ENCODE measurements around the gene VPS37C. TPM values are rescaled to one million over a fixed set of nuclear protein-coding genes. Genes with fewer than 3 reads are reported as not detected.

VPS37C gene
- polyA plus RNA-seq, 2 of the 4 experiments (the other 2 are of a cell fraction) = 8.9 to 11.3 TPM

- TF ChIP-seq CBX8 (IDR thresholded peaks at IDR 0.05) (no peak), BCL3 (IDR thresholded peaks at IDR 0.05) (no peak), ZFP36 (IDR thresholded peaks at IDR 0.05; ENCODE audit: borderline replicate concordance, partially characterized antibody) (no peak), FOSB (CRISPR knock-in tag; IDR thresholded peaks at IDR 0.05) (no peak), CTCF (IDR thresholded peaks at IDR 0.05) (no peak), HOXB5 (CRISPR knock-in tag; IDR thresholded peaks at IDR 0.05) (no peak), ZSCAN20 (CRISPR knock-in tag; IDR thresholded peaks at IDR 0.05) (no peak), RCOR1 (IDR thresholded peaks at IDR 0.05; ENCODE audit: low read depth, low read length) (no peak)
- H3K27ac ChIP-seq = no peak overlapping the region
- no peaks in the 10 kb centered on the region for H3K9me3 ChIP-seq
- no peak overlapping the region for H3K4me2 ChIP-seq
- CTCF ChIA-PET = interaction anchor here (0.7 kb wide), 1 partner anchor 22 kb away, joined by 3 read pairs; no protein-coding TSS in a partner anchor
- POLR2A ChIA-PET = no interaction called here
- no peak for FAIRE-seq
- no peak for DNase-seq (ENCODE audit: low read depth in 1 of 2, low spot score in 1 of 2)
- H3K4me1 ChIP-seq = peaks cover 12% of the 10 kb centered on the region; the same call in 2 of the 3 replicates
- no peak for ATAC-seq
- no peak overlapping the region for H3K4me3 ChIP-seq
- 62% methylated on average over 13 of the region's 13 CpGs for WGBS (ENCODE audit: missing lambda C conversion rate)
Measured at GRCh38 chr11:61164606-61165424, 3.6 kb upstream of the VPS37C start.

GRCh38 chr11:61163714-61164605 lies 2.7 kb upstream of the VPS37C start:
- H3K4me2 ChIP-seq = no peak overlapping the region
- FAIRE-seq (no peak), DNase-seq (ENCODE audit: low read depth in 1 of 2, low spot score in 1 of 2) (no peak), ATAC-seq (no peak)
- H3K4me3 ChIP-seq = no peak overlapping the region
- WGBS (ENCODE audit: missing lambda C conversion rate) = 67% methylated on average over 13 of the region's 13 CpGs
- ChIA-PET POLR2A (no interaction called here), CTCF (interaction anchor here (0.8 kb wide), 1 partner anchor 10 kb away, joined by 3 read pairs; no protein-coding TSS in a partner anchor)
- H3K4me1 ChIP-seq = peaks cover 19% of the 10 kb centered on the region
- no peaks in the 10 kb centered on the region for H3K9me3 ChIP-seq
- H3K27ac ChIP-seq = no peak overlapping the region
- TF ChIP-seq CBX8 (IDR thresholded peaks at IDR 0.05) = no peak
- TF ChIP-seq HMGXB4 (CRISPR knock-in tag; IDR thresholded peaks at IDR 0.05; ENCODE audit: borderline replicate concordance) = no peak
- no peak for TF ChIP-seq ZC3H11A (IDR thresholded peaks at IDR 0.05)
- no peak for TF ChIP-seq TFCP2L1 (CRISPR knock-in tag; IDR thresholded peaks at IDR 0.05)
- TF ChIP-seq EHF (CRISPR knock-in tag; IDR thresholded peaks at IDR 0.05) = no peak
- TF ChIP-seq HEYL (CRISPR knock-in tag; IDR thresholded peaks at IDR 0.05) = no peak
- no peak for TF ChIP-seq HOXA7 (CRISPR knock-in tag; IDR thresholded peaks at IDR 0.05)
- no peak for TF ChIP-seq RARB (CRISPR knock-in tag; IDR thresholded peaks at IDR 0.05)
- TF ChIP-seq HES2 (IDR thresholded peaks at IDR 0.05) = no peak
- no peak for TF ChIP-seq ELK1 (IDR thresholded peaks at IDR 0.05; ENCODE audit: low read depth, low read length)
- no peak for TF ChIP-seq RNF2 (IDR thresholded peaks at IDR 0.05; ENCODE audit: borderline replicate concordance, low read depth)
- TF ChIP-seq POLR2AphosphoS2 (conservative IDR thresholded peaks at IDR 0.05; ENCODE audit: low read length) = no peak
